Trophoblast cell (in vitro differentiated cells and primary cell): Measurements from ENCODE around the gene SERINC5.
"Not testable (repeated sequence)": the region's sequence is repeated elsewhere in the genome, so short reads cannot be mapped to it uniquely, and the experiment has no call there.

ENCODE experiments used
- DNase-seq, 2 donors: peaks; one replicate each; pipeline ENCODE4 v3.0.0-alpha.2; 2016
- H2AFZ ChIP-seq: 2 replicates; pipeline ENCODE4 v1.6.1; 2013; ENCODE audit warnings: low read length, moderate library complexity, mild to moderate bottlenecking; ENCODE audit not compliant: insufficient read depth, poor library complexity
- H2AK5ac ChIP-seq: 2 replicates; pipeline ENCODE4 v1.6.1; 2013; ENCODE audit warnings: mild to moderate bottlenecking, low read length
- H2BK120ac ChIP-seq: 2 replicates; pipeline ENCODE4 v1.6.1; 2013; ENCODE audit warnings: low read length, mild to moderate bottlenecking, moderate library complexity; ENCODE audit not compliant: insufficient read depth, poor library complexity
- H2BK12ac ChIP-seq: 2 replicates; pipeline ENCODE4 v1.6.1; 2013; ENCODE audit warnings: mild to moderate bottlenecking, low read length, moderate library complexity
- H2BK5ac ChIP-seq: 2 replicates; pipeline ENCODE4 v1.6.1; 2013; ENCODE audit warnings: low read length, low read depth, moderate library complexity, mild to moderate bottlenecking; ENCODE audit not compliant: poor library complexity
- H3K14ac ChIP-seq: 2 replicates; pipeline ENCODE4 v1.6.1; 2013; ENCODE audit warnings: mild to moderate bottlenecking, low read length
- H3K18ac ChIP-seq: 2 replicates; pipeline ENCODE4 v1.6.1; 2013; ENCODE audit warnings: mild to moderate bottlenecking, low read length
- H3K23ac ChIP-seq: 2 replicates; pipeline ENCODE4 v1.6.1; 2013; ENCODE audit warnings: low read length
- H3K27ac ChIP-seq: 2 replicates; pipeline ENCODE4 v1.5.1; 2013; ENCODE audit warnings: low read depth, mild to moderate bottlenecking, inconsistent platforms, low read length, moderate library complexity
- H3K27me3 ChIP-seq: 2 replicates; pipeline ENCODE4 v1.6.1; 2013; ENCODE audit warnings: inconsistent platforms, mild to moderate bottlenecking, low read length, moderate library complexity; ENCODE audit not compliant: insufficient read depth
- H3K36me3 ChIP-seq, 2 experiments: 1 replicate in 1 of 2; 2 replicates in 1 of 2; pipeline ENCODE4 v1.6.1; 2013; ENCODE audit warnings: low read length in 2 of 2, mild to moderate bottlenecking in 2 of 2, moderate library complexity in 1 of 2; ENCODE audit not compliant: insufficient read depth in 2 of 2, control insufficient read depth in 1 of 2
- H3K4ac ChIP-seq: 2 replicates; pipeline ENCODE4 v1.6.1; 2013; ENCODE audit warnings: low read depth, mild to moderate bottlenecking, low read length, moderate library complexity
- H3K4me1 ChIP-seq, 2 experiments: 1 replicate in 1 of 2; 2 replicates in 1 of 2; pipeline ENCODE4 v1.6.1; 2013; ENCODE audit warnings: low read length in 2 of 2, mild to moderate bottlenecking in 2 of 2, moderate library complexity in 1 of 2; ENCODE audit not compliant: insufficient read depth in 2 of 2, control insufficient read depth in 1 of 2
- H3K4me2 ChIP-seq: 2 replicates; pipeline ENCODE4 v1.6.1; 2013; ENCODE audit warnings: inconsistent platforms, mild to moderate bottlenecking, low read length, moderate library complexity
- H3K4me3 ChIP-seq: 2 replicates; pipeline ENCODE4 v1.5.1; 2013; ENCODE audit warnings: mild to moderate bottlenecking, low read depth, low read length, inconsistent platforms
- H3K79me1 ChIP-seq: one replicate; pipeline ENCODE4 v1.6.1; 2013; ENCODE audit warnings: low read length
- H3K79me2 ChIP-seq: 2 replicates; pipeline ENCODE4 v1.6.1; 2013; ENCODE audit warnings: low read length, mild to moderate bottlenecking; ENCODE audit not compliant: control insufficient read depth, insufficient read depth, poor library complexity
- H3K9ac ChIP-seq: 2 replicates; pipeline ENCODE4 v1.6.1; 2013; ENCODE audit warnings: mild to moderate bottlenecking, low read length
- H3K9me3 ChIP-seq: 2 replicates; pipeline ENCODE4 v1.6.1; 2013; ENCODE audit warnings: low read depth, mild to moderate bottlenecking, control low read depth, inconsistent platforms, low read length; ENCODE audit not compliant: insufficient read depth
- H4K12ac ChIP-seq: 2 replicates; pipeline ENCODE4 v1.6.1; 2013; ENCODE audit warnings: low read depth, mild to moderate bottlenecking, low read length, moderate library complexity
- H4K8ac ChIP-seq: 2 replicates; pipeline ENCODE4 v1.6.1; 2013; ENCODE audit warnings: low read depth, mild to moderate bottlenecking, low read length, moderate library complexity
- H4K91ac ChIP-seq: one replicate; pipeline ENCODE4 v1.6.1; 2013; ENCODE audit warnings: low read depth, mild to moderate bottlenecking, low read length, moderate library complexity
- WGBS: extraction: QIAGEN DNeasy Blood & Tissue Kit; methylation state at CpG from one replicate; pipeline ENCODE4 v1.1.7; 2013; ENCODE audit warnings: missing lambda C conversion rate; ENCODE audit not compliant: insufficient read length, insufficient coverage; ENCODE audit errors: extremely low coverage; 5-methylcytosine and 5-hydroxymethylcytosine counted together

Gene SERINC5

DNA sequence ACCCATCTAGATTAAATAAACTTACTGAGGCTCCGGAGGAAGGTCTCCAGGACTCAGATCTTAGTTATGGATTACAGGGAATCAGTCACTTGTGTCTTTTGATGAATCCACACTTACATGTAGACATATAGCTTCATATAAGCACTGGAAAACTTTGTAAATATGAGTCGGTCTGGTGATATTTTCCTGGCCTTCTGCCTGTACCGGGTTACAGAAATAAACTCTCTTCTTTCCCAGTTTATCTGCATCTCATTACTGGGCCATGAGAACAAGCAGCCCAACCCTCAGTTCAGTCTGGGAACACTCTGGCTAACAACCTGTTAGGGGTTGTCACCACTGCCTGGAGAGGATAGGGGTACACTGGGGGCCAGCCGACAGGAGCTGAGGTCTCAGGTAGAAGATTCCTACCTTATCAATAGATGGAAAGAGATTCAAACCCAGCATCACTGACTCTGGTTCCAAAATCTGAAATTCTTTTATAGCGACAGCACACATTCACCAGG is 161.6 kb downstream of the SERINC5 start:
- Histone ChIP-seq H2BK120ac (no peak overlapping the region), H4K8ac (peak overlapping the region; percentile 13), H3K36me3 (no peaks in the 10 kb centered on the region), H3K14ac (no peak overlapping the region), H2AK5ac (no peak overlapping the region), H4K12ac (no peak overlapping the region), H3K4ac (no peak overlapping the region), H4K91ac (peak overlapping the region; percentile 17), H3K23ac (no peak overlapping the region), H3K4me1 (peaks cover 0 to 3% of the 10 kb centered on the region in 2 experiments), H2AFZ (no peak overlapping the region), H3K79me2 (no peaks in the 10 kb centered on the region), H3K4me3 (no peak overlapping the region), H3K79me1 (no peaks in the 10 kb centered on the region), H3K9me3 (no peaks in the 10 kb centered on the region), H2BK5ac (no peak overlapping the region), H3K4me2 (no peak overlapping the region), H3K9ac (no peak overlapping the region), H3K18ac (no peak overlapping the region), H3K27me3 (no peaks in the 10 kb centered on the region), H3K27ac (no peak overlapping the region), H2BK12ac (no peak overlapping the region)
- DNase-seq = no peak
- WGBS = no CpG with 5 or more reads among the region's 5 CpGs

DNA sequence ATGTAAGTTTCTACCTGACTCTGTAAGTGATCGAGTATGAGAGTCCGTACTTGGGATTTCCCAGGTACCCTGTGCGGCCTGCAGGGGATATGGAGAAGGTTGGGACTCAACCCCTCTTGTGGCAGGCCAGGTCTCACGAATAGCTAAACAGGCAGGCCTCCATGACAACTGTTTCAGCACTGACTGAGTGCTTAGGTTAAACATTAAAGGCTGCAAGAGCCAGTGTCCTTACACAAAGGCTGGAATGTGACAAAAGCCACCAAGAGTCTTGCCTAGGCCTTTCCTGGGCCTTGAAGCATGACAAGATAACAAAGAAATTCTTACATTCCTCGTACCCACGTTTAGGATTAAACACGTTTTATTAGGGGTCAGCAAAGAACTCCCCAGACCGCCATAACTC is 162.1 kb downstream of the SERINC5 start:
- Histone ChIP-seq H4K91ac (peak overlapping the region; percentile 17), H3K9me3 (no peaks in the 10 kb centered on the region), H3K18ac (no peak overlapping the region), H3K27ac (no peak overlapping the region), H3K36me3 (no peaks in the 10 kb centered on the region), H3K4me2 (no peak overlapping the region), H2BK120ac (no peak overlapping the region), H2AK5ac (no peak overlapping the region), H3K79me1 (no peaks in the 10 kb centered on the region), H3K14ac (no peak overlapping the region), H3K4me1 (peaks cover 0 to 3% of the 10 kb centered on the region in 2 experiments), H2BK12ac (no peak overlapping the region), H3K4ac (no peak overlapping the region), H3K4me3 (no peak overlapping the region), H4K8ac (peak overlapping the region; percentile 13), H3K9ac (no peak overlapping the region), H4K12ac (no peak overlapping the region), H3K79me2 (no peaks in the 10 kb centered on the region), H2BK5ac (no peak overlapping the region), H3K27me3 (no peaks in the 10 kb centered on the region), H3K23ac (no peak overlapping the region), H2AFZ (no peak overlapping the region)
- no CpG with 5 or more reads among the region's 8 CpGs for WGBS
- DNase-seq = no peak

DNA sequence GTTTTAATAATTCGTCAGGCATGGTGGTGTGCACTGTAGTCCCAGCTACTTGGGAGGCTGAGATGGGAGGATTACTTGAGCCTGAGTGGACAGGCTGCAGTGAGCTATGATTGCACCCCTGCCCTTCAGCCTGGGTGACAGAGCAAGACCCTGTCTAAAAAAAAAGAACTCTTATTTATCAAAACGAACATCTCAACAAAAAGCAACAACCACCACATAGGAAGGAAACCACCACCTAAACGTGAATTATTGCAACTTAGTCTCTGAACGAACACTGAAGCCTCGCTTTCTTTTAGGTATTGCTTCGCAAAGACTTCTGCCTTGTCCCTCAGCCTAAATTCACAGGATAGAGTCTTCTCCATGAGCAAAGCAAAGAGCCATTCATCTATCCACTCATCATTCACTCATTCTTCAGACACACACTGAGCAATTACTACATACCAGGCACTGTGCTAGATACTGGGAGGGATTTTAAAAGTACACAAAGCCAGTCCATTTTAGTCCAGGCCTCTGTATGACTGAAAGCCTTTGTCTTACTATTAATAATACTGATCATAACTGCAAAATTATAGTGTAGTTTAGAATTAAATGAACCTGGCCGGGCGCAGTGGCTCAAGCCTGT is 163.3 kb downstream of the SERINC5 start:
- Histone ChIP-seq H4K91ac (peak overlapping the region; percentile 9), H3K27me3 (no peaks in the 10 kb centered on the region), H3K9me3 (no peaks in the 10 kb centered on the region), H3K79me2 (no peaks in the 10 kb centered on the region), H3K4ac (peak overlapping the region; percentile 22), H3K23ac (no peak overlapping the region), H3K36me3 (no peaks in the 10 kb centered on the region), H2AK5ac (no peak overlapping the region), H3K18ac (no peak overlapping the region), H3K9ac (no peak overlapping the region), H3K14ac (no peak overlapping the region), H4K8ac (no peak overlapping the region), H4K12ac (no peak overlapping the region), H3K4me2 (no peak overlapping the region), H3K4me1 (peaks cover 0 to 2% of the 10 kb centered on the region in 2 experiments), H3K27ac (no peak overlapping the region), H2AFZ (no peak overlapping the region), H2BK12ac (peak overlapping the region; percentile 58), H2BK5ac (no peak overlapping the region), H3K4me3 (no peak overlapping the region), H3K79me1 (no peaks in the 10 kb centered on the region), H2BK120ac (peak overlapping the region; percentile 1)
- WGBS = no CpG with 5 or more reads among the region's 8 CpGs
- DNase-seq = no peak

DNA sequence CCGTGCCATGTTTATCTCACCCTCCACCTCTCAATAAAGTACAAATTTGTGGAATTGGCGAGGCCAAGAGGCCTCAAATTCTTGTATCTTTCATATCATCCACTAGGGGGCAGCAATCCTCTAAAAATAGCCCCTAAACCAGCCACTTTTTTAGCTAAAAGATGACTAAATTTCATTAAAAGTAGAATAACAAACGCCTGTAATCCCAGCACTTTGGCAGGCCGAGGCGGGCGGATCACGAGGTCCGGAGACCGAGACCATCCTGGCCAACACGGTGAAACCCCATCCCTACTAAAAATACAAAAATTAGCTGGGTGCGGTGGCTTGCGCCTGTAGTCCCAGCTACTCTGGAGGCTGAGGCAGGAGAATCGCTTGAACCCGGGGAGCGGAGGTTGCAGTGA is 164.1 kb downstream of the SERINC5 start:
- not testable (repeated sequence) for H2BK12ac ChIP-seq, H3K79me2 ChIP-seq, H2AFZ ChIP-seq, H3K9me3 ChIP-seq, H3K27ac ChIP-seq, H3K4me1 ChIP-seq, H3K4me2 ChIP-seq, H4K8ac ChIP-seq, H3K9ac ChIP-seq, H2BK5ac ChIP-seq, H4K12ac ChIP-seq, H3K18ac ChIP-seq, H2BK120ac ChIP-seq, H3K14ac ChIP-seq, H3K23ac ChIP-seq, H3K36me3 ChIP-seq, H3K4me3 ChIP-seq, H2AK5ac ChIP-seq, H3K79me1 ChIP-seq, H3K27me3 ChIP-seq, H3K4ac ChIP-seq
- DNase-seq = peak; percentile 9 to 81
- peak overlapping the region; percentile 9 for H4K91ac ChIP-seq
- no CpG with 5 or more reads among the region's 15 CpGs for WGBS
